ENCODE data around the gene CST8. TPM values are rescaled to one million over a fixed set of nuclear protein-coding genes. Genes with fewer than 3 reads are reported as not detected.

CST8 gene
- total and polyA plus RNA-seq, 10 donors = not detected

DNA sequence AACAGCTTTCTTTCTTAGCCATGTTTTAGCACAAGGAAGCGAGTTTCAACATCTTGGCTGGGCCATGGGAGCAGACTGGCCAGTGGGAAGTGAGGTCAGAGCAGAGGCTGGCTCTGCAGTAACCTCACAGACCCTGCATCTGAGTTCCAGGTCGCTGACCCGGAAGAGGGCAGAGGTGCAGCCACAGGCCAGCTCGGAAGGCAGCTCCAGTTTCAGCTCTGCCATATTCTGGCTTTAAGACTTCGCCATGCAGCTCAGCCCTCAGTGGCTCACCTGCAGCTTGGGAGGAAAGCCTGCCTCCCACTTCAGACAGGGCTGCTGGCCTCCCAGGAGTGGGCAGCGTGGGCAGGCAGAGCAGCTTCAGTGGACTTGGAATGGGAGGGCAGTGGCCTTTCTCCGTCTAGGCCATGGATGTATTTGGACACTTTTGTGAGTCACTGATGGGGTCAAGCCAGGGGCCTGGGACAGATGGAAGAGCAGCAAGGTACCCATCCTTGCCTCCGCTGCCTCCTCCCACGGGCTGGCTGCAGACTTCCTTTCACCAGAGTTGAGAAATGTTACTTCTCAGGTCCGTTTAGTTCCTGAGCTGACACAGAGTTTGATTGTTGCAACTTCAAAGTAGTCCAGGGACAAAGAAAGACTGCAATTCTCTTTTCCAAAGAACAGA is 18.5 kb downstream of the CST8 start:
- no peak for DNase-seq
- WGBS, 5 donors = 69 to 77% (median 71%) methylated on average over 10 of the region's 10 CpGs
- H3K27me3 ChIP-seq (replicated peaks in 1 of 7) = peaks cover 0 to 3% (median 0%) of the 10 kb centered on the region in 7 donors
- no peaks in the 10 kb centered on the region for H3K36me3 ChIP-seq
- no peaks in the 10 kb centered on the region for H3K4me1 ChIP-seq
- TF ChIP-seq POLR2A (IDR thresholded peaks at IDR 0.05) (no peak), POLR2AphosphoS5 (IDR thresholded peaks at IDR 0.05) (no peak)
- TF ChIP-seq, protein P1, sequence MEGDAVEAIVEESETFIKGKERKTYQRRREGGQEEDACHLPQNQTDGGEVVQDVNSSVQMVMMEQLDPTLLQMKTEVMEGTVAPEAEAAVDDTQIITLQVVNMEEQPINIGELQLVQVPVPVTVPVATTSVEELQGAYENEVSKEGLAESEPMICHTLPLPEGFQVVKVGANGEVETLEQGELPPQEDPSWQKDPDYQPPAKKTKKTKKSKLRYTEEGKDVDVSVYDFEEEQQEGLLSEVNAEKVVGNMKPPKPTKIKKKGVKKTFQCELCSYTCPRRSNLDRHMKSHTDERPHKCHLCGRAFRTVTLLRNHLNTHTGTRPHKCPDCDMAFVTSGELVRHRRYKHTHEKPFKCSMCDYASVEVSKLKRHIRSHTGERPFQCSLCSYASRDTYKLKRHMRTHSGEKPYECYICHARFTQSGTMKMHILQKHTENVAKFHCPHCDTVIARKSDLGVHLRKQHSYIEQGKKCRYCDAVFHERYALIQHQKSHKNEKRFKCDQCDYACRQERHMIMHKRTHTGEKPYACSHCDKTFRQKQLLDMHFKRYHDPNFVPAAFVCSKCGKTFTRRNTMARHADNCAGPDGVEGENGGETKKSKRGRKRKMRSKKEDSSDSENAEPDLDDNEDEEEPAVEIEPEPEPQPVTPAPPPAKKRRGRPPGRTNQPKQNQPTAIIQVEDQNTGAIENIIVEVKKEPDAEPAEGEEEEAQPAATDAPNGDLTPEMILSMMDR (IDR thresholded peaks at IDR 0.05 in 8 of 11, conservative IDR thresholded peaks at IDR 0.05 in 3 of 11) = no peak
- no peaks in the 10 kb centered on the region for H3K9me3 ChIP-seq
- H3K27ac ChIP-seq = no peak overlapping the region
- intact Hi-C loops (cut with DNase I; ENCODE audit: low total_unique reads) = no loop called here
- H3K4me3 ChIP-seq = no peak overlapping the region

- 82 to 95% (median 92%) methylated on average over 7 to 12 of the region's 12 CpGs for WGBS, 5 donors
- no peaks in the 10 kb centered on the region for H3K4me1 ChIP-seq
- H3K4me3 ChIP-seq = no peak overlapping the region
- H3K36me3 ChIP-seq = no peaks in the 10 kb centered on the region
- DNase-seq = no peak
- no peaks in the 10 kb centered on the region for H3K9me3 ChIP-seq
- intact Hi-C loops (cut with DNase I; ENCODE audit: low total_unique reads) = no loop called here
- H3K27me3 ChIP-seq (replicated peaks in 1 of 7) = peaks cover 0 to 3% (median 0%) of the 10 kb centered on the region in 7 donors
- no peak overlapping the region for H3K27ac ChIP-seq
- no peak for TF ChIP-seq POLR2A (IDR thresholded peaks at IDR 0.05)
Observed at GRCh38 chr20:23510000-23510590, 19.2 kb downstream of the CST8 start.

GRCh38 chr20:23513164-23513563 is 22.2 kb downstream of the CST8 start:
- no peak overlapping the region for H3K4me3 ChIP-seq
- H3K27ac ChIP-seq = no peak overlapping the region
- H3K36me3 ChIP-seq = no peaks in the 10 kb centered on the region
- no peaks in the 10 kb centered on the region for H3K9me3 ChIP-seq
- no peaks in the 10 kb centered on the region for H3K27me3 ChIP-seq (replicated peaks in 1 of 7)
- intact Hi-C loops (cut with DNase I; ENCODE audit: low total_unique reads) = no loop called here
- DNase-seq = no peak
- H3K4me1 ChIP-seq = no peaks in the 10 kb centered on the region
- TF ChIP-seq POLR2AphosphoS5 (IDR thresholded peaks at IDR 0.05) (no peak), POLR2A (IDR thresholded peaks at IDR 0.05) (no peak)
- TF ChIP-seq, protein P1 (IDR thresholded peaks at IDR 0.05 in 8 of 11, conservative IDR thresholded peaks at IDR 0.05 in 3 of 11) = no peak

DNA sequence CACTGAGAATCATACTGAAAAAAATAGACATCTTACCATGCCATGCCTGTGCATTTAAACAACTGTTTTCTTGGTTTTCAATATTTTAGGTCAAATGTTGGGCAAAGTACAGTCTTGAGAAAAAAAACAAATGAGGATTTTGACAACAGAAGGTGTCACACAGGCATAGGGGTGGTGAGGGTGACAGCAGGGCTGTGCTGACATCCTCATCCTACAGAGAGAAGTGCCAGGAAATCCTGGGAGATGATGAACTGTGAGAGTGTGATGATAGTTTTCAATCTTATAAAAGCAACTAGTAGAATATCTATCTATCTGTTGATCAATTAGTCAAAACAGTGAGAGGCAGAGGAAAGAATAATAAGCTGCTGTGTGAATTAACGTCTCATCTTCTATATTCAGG is 23.9 kb downstream of the CST8 start:
- no peaks in the 10 kb centered on the region for H3K36me3 ChIP-seq
- H3K4me1 ChIP-seq = no peaks in the 10 kb centered on the region
- no peak overlapping the region for H3K4me3 ChIP-seq
- H3K9me3 ChIP-seq = no peaks in the 10 kb centered on the region
- DNase-seq = no peak
- TF ChIP-seq POLR2A (IDR thresholded peaks at IDR 0.05) (no peak), POLR2AphosphoS5 (IDR thresholded peaks at IDR 0.05) (no peak)
- TF ChIP-seq, protein P1 (IDR thresholded peaks at IDR 0.05 in 8 of 11, conservative IDR thresholded peaks at IDR 0.05 in 3 of 11) = no peak
- WGBS, 5 donors = 53 to 69% (median 56%) methylated on average over 1 of the region's 1 CpG
- intact Hi-C loops (cut with DNase I; ENCODE audit: low total_unique reads) = no loop called here
- no peak overlapping the region for H3K27ac ChIP-seq
- no peaks in the 10 kb centered on the region for H3K27me3 ChIP-seq (replicated peaks in 1 of 7)

Measured in spleen (tissue), 11 donors.